ENCODE data around the gene FRK. TPM values are rescaled to one million over a fixed set of nuclear protein-coding genes. Genes with fewer than 3 reads are reported as not detected.
"Not testable (repeated sequence)": the region's sequence is repeated elsewhere in the genome, so short reads cannot be mapped to it uniquely, and the experiment has no call there.

FRK gene
- polyA plus RNA-seq, 1 donor (not counting 4 experiments of a cell fraction or from before 2014, with no cell fraction given) = 2.4 TPM

- FAIRE-seq = no peak
- dilution Hi-C loops (cut with MboI; ENCODE audit: extremely low pct_ligation_motif_present, low sequenced_read_pairs) = no loop called here
- no peak overlapping the region for H3K9ac ChIP-seq (ENCODE audit: control insufficient read depth, extremely low read depth, insufficient read depth, low read length)
- no peak for DNase-seq (ENCODE audit: low read depth, low spot score)
- H3K27ac ChIP-seq (ENCODE audit: control insufficient read depth, insufficient read depth, low read length) = no peak overlapping the region
- H3K9me1 ChIP-seq (ENCODE audit: control insufficient read depth, extremely low read depth, insufficient read depth, low read length) = no peaks in the 10 kb centered on the region
- no peaks in the 10 kb centered on the region for H3K4me1 ChIP-seq (ENCODE audit: control insufficient read depth, extremely low read depth, insufficient read depth, low read length)
- no peak overlapping the region for H3K4me3 ChIP-seq (ENCODE audit: control insufficient read depth in 2 of 3, extremely low read depth in 1 of 3, insufficient read depth in 2 of 3, low read depth in 1 of 3, low read length in 3 of 3)
- H3K36me3 ChIP-seq (ENCODE audit: control insufficient read depth in 2 of 2, extremely low read depth in 1 of 2, insufficient read depth in 2 of 2, low read length in 2 of 2) = no peaks in the 10 kb centered on the region
- no peak overlapping the region for H3K4me2 ChIP-seq (ENCODE audit: control insufficient read depth, extremely low read depth, insufficient read depth, low read depth, low read length)
- no peaks in the 10 kb centered on the region for H4K20me1 ChIP-seq (ENCODE audit: control insufficient read depth, extremely low read depth, insufficient read depth, low read length)
- TF ChIP-seq EZH2 (IDR thresholded peaks at IDR 0.05; ENCODE audit: low read length) (no peak), CTCF (optimal IDR thresholded peaks at IDR 0.05 in 1 of 3, IDR thresholded peaks at IDR 0.05 in 1 of 3, conservative IDR thresholded peaks at IDR 0.05 in 1 of 3; ENCODE audit: extremely low read depth in 1 of 3, insufficient read depth in 2 of 3, low read length in 3 of 3) (no peak)
- H3K27me3 ChIP-seq (ENCODE audit: control insufficient read depth, extremely low read depth, insufficient read depth, low read length) = no peaks in the 10 kb centered on the region
- H3K9me3 ChIP-seq (ENCODE audit: control insufficient read depth, low read depth, low read length) = no peaks in the 10 kb centered on the region
- no peak overlapping the region for H2AFZ ChIP-seq (ENCODE audit: control insufficient read depth, low read length)
- no peaks in the 10 kb centered on the region for H3K79me2 ChIP-seq (ENCODE audit: control insufficient read depth, insufficient read depth, low read length)
These were observed 126.5 kb downstream of the FRK start for GRCh38 chr6:115934145-115934544.

GRCh38 chr6:115932481-115932880 is 128.2 kb downstream of the FRK start:
- DNase-seq (ENCODE audit: low read depth, low spot score) = no peak

GRCh38 chr6:115928000-115928399 is 132.7 kb downstream of the FRK start:
- H4K20me1 ChIP-seq (ENCODE audit: control insufficient read depth, extremely low read depth, insufficient read depth, low read length); H3K36me3 ChIP-seq (ENCODE audit: control insufficient read depth in 2 of 2, extremely low read depth in 1 of 2, insufficient read depth in 2 of 2, low read length in 2 of 2); H3K9me1 ChIP-seq (ENCODE audit: control insufficient read depth, extremely low read depth, insufficient read depth, low read length); H3K9ac ChIP-seq (ENCODE audit: control insufficient read depth, extremely low read depth, insufficient read depth, low read length); H3K4me3 ChIP-seq (ENCODE audit: control insufficient read depth in 2 of 3, extremely low read depth in 1 of 3, insufficient read depth in 2 of 3, low read depth in 1 of 3, low read length in 3 of 3); FAIRE-seq; H3K4me2 ChIP-seq (ENCODE audit: control insufficient read depth, extremely low read depth, insufficient read depth, low read depth, low read length); H3K79me2 ChIP-seq (ENCODE audit: control insufficient read depth, insufficient read depth, low read length); H3K4me1 ChIP-seq (ENCODE audit: control insufficient read depth, extremely low read depth, insufficient read depth, low read length); H3K9me3 ChIP-seq (ENCODE audit: control insufficient read depth, low read depth, low read length); H3K27me3 ChIP-seq (ENCODE audit: control insufficient read depth, extremely low read depth, insufficient read depth, low read length); dilution Hi-C loops (cut with MboI; ENCODE audit: extremely low pct_ligation_motif_present, low sequenced_read_pairs); H3K27ac ChIP-seq (ENCODE audit: control insufficient read depth, insufficient read depth, low read length); H2AFZ ChIP-seq (ENCODE audit: control insufficient read depth, low read length); DNase-seq (ENCODE audit: low read depth, low spot score): not testable (repeated sequence)

More at GRCh38 chr6:115932481-115932880, 128.2 kb downstream of the FRK start:
- Histone ChIP-seq H3K9me1 (ENCODE audit: control insufficient read depth, extremely low read depth, insufficient read depth, low read length) (no peaks in the 10 kb centered on the region), H3K4me1 (ENCODE audit: control insufficient read depth, extremely low read depth, insufficient read depth, low read length) (no peaks in the 10 kb centered on the region), H3K9me3 (ENCODE audit: control insufficient read depth, low read depth, low read length) (no peaks in the 10 kb centered on the region), H3K4me2 (ENCODE audit: control insufficient read depth, extremely low read depth, insufficient read depth, low read depth, low read length) (no peak overlapping the region), H3K4me3 (ENCODE audit: control insufficient read depth in 2 of 3, extremely low read depth in 1 of 3, insufficient read depth in 2 of 3, low read depth in 1 of 3, low read length in 3 of 3) (no peak overlapping the region), H3K27me3 (ENCODE audit: control insufficient read depth, extremely low read depth, insufficient read depth, low read length) (no peaks in the 10 kb centered on the region), H3K9ac (ENCODE audit: control insufficient read depth, extremely low read depth, insufficient read depth, low read length) (no peak overlapping the region), H4K20me1 (ENCODE audit: control insufficient read depth, extremely low read depth, insufficient read depth, low read length) (no peaks in the 10 kb centered on the region), H3K79me2 (ENCODE audit: control insufficient read depth, insufficient read depth, low read length) (no peaks in the 10 kb centered on the region), H3K27ac (ENCODE audit: control insufficient read depth, insufficient read depth, low read length) (no peak overlapping the region), H2AFZ (ENCODE audit: control insufficient read depth, low read length) (no peak overlapping the region), H3K36me3 (ENCODE audit: control insufficient read depth in 2 of 2, extremely low read depth in 1 of 2, insufficient read depth in 2 of 2, low read length in 2 of 2) (no peaks in the 10 kb centered on the region)
- no peak for FAIRE-seq
- dilution Hi-C loops (cut with MboI; ENCODE audit: extremely low pct_ligation_motif_present, low sequenced_read_pairs) = no loop called here
- TF ChIP-seq CTCF (optimal IDR thresholded peaks at IDR 0.05 in 1 of 3, IDR thresholded peaks at IDR 0.05 in 1 of 3, conservative IDR thresholded peaks at IDR 0.05 in 1 of 3; ENCODE audit: extremely low read depth in 1 of 3, insufficient read depth in 2 of 3, low read length in 3 of 3) = no peak
- no peak for TF ChIP-seq EZH2 (IDR thresholded peaks at IDR 0.05; ENCODE audit: low read length)

Measured in keratinocyte (primary cell).